Hepatocyte (in vitro differentiated cells): ENCODE data around the gene SLC6A20.

Experiments used
- EZH2 ChIP-seq: fragments of 200-600 bp; sonication (generic); IDR thresholded peaks from 2 replicates; pipeline ENCODE4 v1.6.1; 2016; ENCODE audit warnings: antibody characterized with exemption, mild to moderate bottlenecking, borderline replicate concordance
- TF ChIP-seq, protein P1 (sequence below): fragments of 200-600 bp; sonication (generic); IDR thresholded peaks from 2 replicates; pipeline ENCODE4 v1.5.1; 2016; ENCODE audit warnings: antibody characterized with exemption, mild to moderate bottlenecking; ENCODE audit not compliant: poor library complexity

DNA sequence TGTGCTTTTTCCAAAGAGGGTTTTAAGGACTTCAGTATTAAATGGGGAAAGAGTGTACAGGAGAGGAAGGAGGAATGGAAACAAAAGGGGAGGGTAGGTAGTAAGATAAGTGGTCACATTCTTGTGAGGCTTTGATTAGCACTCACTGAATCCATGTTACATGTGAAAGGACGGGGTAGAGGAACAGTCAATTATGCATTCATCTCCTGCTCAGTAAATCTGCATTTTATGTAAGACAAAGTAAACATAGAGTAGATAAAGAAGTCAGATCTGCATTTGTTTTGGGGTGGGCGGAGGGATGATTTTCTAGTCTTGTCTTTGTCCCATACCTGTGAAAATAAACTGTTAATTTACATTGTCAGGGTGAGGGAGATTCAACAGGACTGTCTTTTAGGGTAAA, 56.3 kb downstream of the SLC6A20 start:
- TF ChIP-seq, protein P1, sequence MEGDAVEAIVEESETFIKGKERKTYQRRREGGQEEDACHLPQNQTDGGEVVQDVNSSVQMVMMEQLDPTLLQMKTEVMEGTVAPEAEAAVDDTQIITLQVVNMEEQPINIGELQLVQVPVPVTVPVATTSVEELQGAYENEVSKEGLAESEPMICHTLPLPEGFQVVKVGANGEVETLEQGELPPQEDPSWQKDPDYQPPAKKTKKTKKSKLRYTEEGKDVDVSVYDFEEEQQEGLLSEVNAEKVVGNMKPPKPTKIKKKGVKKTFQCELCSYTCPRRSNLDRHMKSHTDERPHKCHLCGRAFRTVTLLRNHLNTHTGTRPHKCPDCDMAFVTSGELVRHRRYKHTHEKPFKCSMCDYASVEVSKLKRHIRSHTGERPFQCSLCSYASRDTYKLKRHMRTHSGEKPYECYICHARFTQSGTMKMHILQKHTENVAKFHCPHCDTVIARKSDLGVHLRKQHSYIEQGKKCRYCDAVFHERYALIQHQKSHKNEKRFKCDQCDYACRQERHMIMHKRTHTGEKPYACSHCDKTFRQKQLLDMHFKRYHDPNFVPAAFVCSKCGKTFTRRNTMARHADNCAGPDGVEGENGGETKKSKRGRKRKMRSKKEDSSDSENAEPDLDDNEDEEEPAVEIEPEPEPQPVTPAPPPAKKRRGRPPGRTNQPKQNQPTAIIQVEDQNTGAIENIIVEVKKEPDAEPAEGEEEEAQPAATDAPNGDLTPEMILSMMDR, result no peak
- no peak for TF ChIP-seq EZH2
